ENCODE results near the gene SRRM4.

- TF ChIP-seq CTCF (IDR thresholded peaks at IDR 0.05; ENCODE audit: insufficient read depth, low read length) (no peak), POLR2AphosphoS5 (IDR thresholded peaks at IDR 0.05; ENCODE audit: low read depth) (no peak), REST (IDR thresholded peaks at IDR 0.05; ENCODE audit: insufficient replicate concordance, low read depth) (no peak), GABPA (IDR thresholded peaks at IDR 0.05; ENCODE audit: low read depth) (no peak), SPI1 (IDR thresholded peaks at IDR 0.05; ENCODE audit: borderline replicate concordance, low read depth) (no peak)
Measured at GRCh38 chr12:119204671-119205285, 223.4 kb downstream of the SRRM4 start.

Data from HL-60 (cell line).